Body of pancreas (tissue), 4 donors: ENCODE results near the gene TBXA2R. TPM values are rescaled to one million over a fixed set of nuclear protein-coding genes. Genes with fewer than 3 reads are reported as not detected.

ENCODE experiments used
- ATAC-seq: fragments of 150-250 bp; one replicate; pipeline ENCODE4 v1.9.1; 2016
- DNase-seq, 4 donors: peaks; one replicate each; pipeline ENCODE4 v3.0.0-alpha.2; 2019
- H3K27ac ChIP-seq, 4 donors: fragments of 200-600 bp; sonication (generic); 1 replicate in 3 of 4; 2 replicates in 1 of 4; pipeline versions ENCODE4 v1.5.1 to v1.6.1; 2016 to 2019; ENCODE audit warnings: mild to moderate bottlenecking in 1 of 4, mixed read lengths in 1 of 4, moderate library complexity in 1 of 4
- H3K27me3 ChIP-seq, 2 donors: fragments of 200-600 bp; sonication (generic); one replicate each; pipeline ENCODE4 v1.6.0; 2016; ENCODE audit warnings: mild to moderate bottlenecking in 1 of 2
- H3K36me3 ChIP-seq, 2 donors: fragments of 200-600 bp; sonication (generic); replicated peaks in 1 of 2; 2 replicates each; pipeline ENCODE4 v1.5.1; 2016; ENCODE audit warnings: low read depth in 2 of 2; ENCODE audit not compliant: insufficient read depth in 1 of 2
- H3K4me1 ChIP-seq: fragments of 200-600 bp; sonication (generic); one replicate; pipeline ENCODE4 v1.6.0; 2016
- H3K4me3 ChIP-seq, 2 donors: fragments of 200-600 bp; sonication (generic); 1 replicate in 1 of 2; 2 replicates in 1 of 2; pipeline ENCODE4 v1.5.1; 2016 to 2019
- H3K9me3 ChIP-seq, 3 donors: fragments of 200-600 bp; sonication (generic); 1 replicate in 2 of 3; 2 replicates in 1 of 3; pipeline ENCODE4 v1.5.1; 2016
- CTCF ChIP-seq, 7 experiments: fragments of 450-650 bp in 4 of 7; fragments of 200-600 bp in 3 of 7; sonication (generic) in 3 of 7; IDR thresholded peaks; one replicate each; pipeline ENCODE4 v1.5.1; 2016 to 2019; ENCODE audit warnings: antibody characterized with exemption in 7 of 7
- POLR2A ChIP-seq, 3 donors: fragments of 450-650 bp; IDR thresholded peaks; one replicate each; pipeline ENCODE4 v1.6.1; 2016; ENCODE audit warnings: antibody characterized with exemption in 3 of 3, mild to moderate bottlenecking in 2 of 3
- WGBS, 2 donors: methylation state at CpG; one replicate each; pipeline ENCODE4 v1.1.5; 2017; 5-methylcytosine and 5-hydroxymethylcytosine counted together
- intact Hi-C: fragments of 100-400 bp; cut with DNase I; formaldehyde crosslinking; loops from one replicate; pipeline ENCODE4 v1.15.1; 2023
- total RNA-seq, 2 donors: library from RNA; depleted of rRNA; stranded (reverse); fragments of >200 nt; gene quantifications; one replicate each; pipeline ENCODE4 v1.1.0, GENCODE V29; 2016

The TBXA2R gene
- total RNA-seq, 2 donors from 2014 or later = 0.52 to 3.0 TPM

DNA sequence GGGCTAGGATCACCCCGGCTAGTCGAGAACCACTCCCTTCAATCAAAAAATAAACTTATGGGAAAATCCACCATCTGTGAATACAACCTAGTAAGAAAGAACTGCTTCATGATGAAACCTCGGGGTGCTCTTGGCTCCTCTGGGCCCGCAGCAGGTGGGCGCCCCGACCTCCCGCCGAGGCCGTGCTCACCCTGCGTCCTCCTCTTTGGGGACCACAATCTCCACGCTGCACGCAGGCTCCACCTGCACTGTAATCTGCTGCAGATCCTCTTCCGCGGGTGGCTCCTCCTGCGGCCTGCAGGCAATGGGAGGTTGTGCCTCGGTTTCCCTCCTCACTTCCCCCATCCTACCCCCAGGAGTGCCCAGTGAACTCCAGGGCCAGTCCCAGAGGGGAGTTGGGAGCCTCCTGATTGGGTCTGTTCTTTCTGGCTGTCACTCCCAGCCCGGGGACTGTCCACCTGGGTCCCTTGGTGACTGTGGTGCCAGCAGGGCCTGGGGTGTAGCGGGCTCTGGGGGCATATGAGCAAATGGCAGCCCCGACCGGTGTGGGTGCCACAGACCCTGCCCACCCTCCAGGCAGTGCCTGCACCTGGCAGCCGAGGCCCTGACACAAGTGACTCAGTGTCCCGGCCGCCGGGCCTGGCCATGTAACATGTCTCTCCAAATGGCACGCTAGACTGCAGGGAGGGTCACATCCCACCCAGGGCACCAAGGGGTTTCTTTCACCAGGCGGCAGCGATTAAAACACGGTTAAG lies 35.0 kb upstream of the TBXA2R start:
- 91 to 95% methylated on average over 21 to 27 of the region's 28 CpGs for WGBS, 2 donors
- Histone ChIP-seq H3K9me3 (no peaks in the 10 kb centered on the region), H3K27me3 (no peaks in the 10 kb centered on the region), H3K36me3 (peaks cover 0 to 8% of the 10 kb centered on the region in 2 donors), H3K4me1 (no peaks in the 10 kb centered on the region), H3K27ac (no peak overlapping the region), H3K4me3 (no peak overlapping the region)
- TF ChIP-seq POLR2A (IDR thresholded peaks at IDR 0.05) = no peak
- DNase-seq = no peak
- intact Hi-C loops = no loop called here
- no peak for ATAC-seq

- TF ChIP-seq CTCF (IDR thresholded peaks at IDR 0.05) (no peak), POLR2A (IDR thresholded peaks at IDR 0.05) (no peak)
- no peak for DNase-seq
- Histone ChIP-seq H3K4me1 (no peaks in the 10 kb centered on the region), H3K4me3 (no peak overlapping the region), H3K27ac (no peak overlapping the region), H3K36me3 (peaks cover 0 to 6% of the 10 kb centered on the region in 2 donors), H3K27me3 (no peaks in the 10 kb centered on the region), H3K9me3 (no peaks in the 10 kb centered on the region)
- WGBS, 2 donors = 96 to 98% methylated on average over 12 to 13 of the region's 13 CpGs
- intact Hi-C loops = no loop called here
- no peak for ATAC-seq
Measured at GRCh38 chr19:3639479-3639878, 32.8 kb upstream of the TBXA2R start.

DNA sequence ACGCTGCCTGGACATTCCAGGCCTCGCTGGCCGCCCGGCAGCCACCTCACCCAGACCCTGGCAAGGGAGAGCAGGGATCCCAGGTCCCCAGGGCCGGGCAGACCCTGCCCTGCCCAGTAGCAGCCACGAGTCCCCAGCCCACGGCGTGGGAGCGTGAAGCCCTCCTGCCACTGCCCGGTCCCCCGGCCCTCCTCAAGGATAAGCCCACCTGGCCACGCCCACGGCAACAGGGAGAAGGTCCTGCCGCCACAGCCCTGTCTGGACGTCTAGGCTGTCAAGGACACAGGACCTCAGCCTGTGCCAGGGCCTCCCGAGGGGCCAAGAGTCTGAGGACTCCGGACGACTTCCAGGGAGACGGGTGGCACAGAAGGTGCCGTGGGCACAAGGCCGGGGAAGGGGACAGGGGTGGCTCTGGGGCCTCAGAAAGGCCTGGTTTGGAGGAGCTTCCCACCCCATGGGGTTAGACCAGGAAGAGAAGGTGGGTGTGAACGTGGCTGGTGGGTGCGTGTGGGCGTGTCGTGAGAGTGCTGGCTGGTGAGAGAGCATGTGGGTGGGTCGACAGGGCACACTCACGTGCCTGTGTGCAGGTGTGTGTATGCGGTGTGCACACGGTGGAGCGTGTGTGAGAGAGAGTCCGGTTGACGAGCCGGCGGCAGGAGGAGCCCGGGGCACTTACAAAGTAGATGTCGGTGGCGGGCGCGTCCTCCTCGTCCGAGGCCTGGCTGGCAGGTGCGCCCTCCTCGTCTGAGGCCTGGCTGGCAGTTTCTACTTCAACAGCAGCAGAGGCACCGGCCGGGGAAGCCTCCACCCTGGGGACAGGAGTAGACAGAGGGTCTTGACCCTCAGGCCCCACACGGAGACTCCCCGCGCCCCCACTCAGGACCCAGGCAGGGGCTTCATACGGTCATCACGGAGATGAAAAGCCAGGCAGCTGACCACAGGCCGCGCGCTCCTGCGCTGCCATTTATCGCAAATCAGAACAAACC lies 31.8 kb upstream of the TBXA2R start:
- intact Hi-C loops = no loop called here
- Histone ChIP-seq H3K4me3 (no peak overlapping the region), H3K36me3 (peaks cover 0 to 6% of the 10 kb centered on the region in 2 donors), H3K4me1 (no peaks in the 10 kb centered on the region), H3K27ac (no peak overlapping the region), H3K9me3 (no peaks in the 10 kb centered on the region), H3K27me3 (no peaks in the 10 kb centered on the region)
- ATAC-seq = no peak
- TF ChIP-seq POLR2A (IDR thresholded peaks at IDR 0.05) = no peak
- TF ChIP-seq CTCF (IDR thresholded peaks at IDR 0.05) = no peak
- DNase-seq = no peak
- WGBS, 2 donors = 82 to 88% methylated on average over 26 to 47 of the region's 55 CpGs

GRCh38 chr19:3637621-3638020 lies 30.9 kb upstream of the TBXA2R start:
- no peak for TF ChIP-seq POLR2A (IDR thresholded peaks at IDR 0.05)
- TF ChIP-seq CTCF (IDR thresholded peaks at IDR 0.05) = no peak
- no peaks in the 10 kb centered on the region for H3K27me3 ChIP-seq
- DNase-seq (no peak), ATAC-seq (no peak)
- H3K4me3 ChIP-seq = no peak overlapping the region
- H3K36me3 ChIP-seq = peaks cover 0 to 5% of the 10 kb centered on the region in 2 donors
- H3K9me3 ChIP-seq = no peaks in the 10 kb centered on the region
- H3K27ac ChIP-seq = no peak overlapping the region
- intact Hi-C loops = no loop called here
- 93 to 94% methylated on average over 14 to 20 of the region's 23 CpGs for WGBS, 2 donors
- H3K4me1 ChIP-seq = no peaks in the 10 kb centered on the region

- Histone ChIP-seq H3K36me3 (peaks cover 0 to 5% of the 10 kb centered on the region in 2 donors), H3K27me3 (no peaks in the 10 kb centered on the region), H3K4me1 (no peaks in the 10 kb centered on the region), H3K4me3 (no peak overlapping the region), H3K27ac (no peak overlapping the region), H3K9me3 (no peaks in the 10 kb centered on the region)
- 89% methylated on average over 12 of the region's 20 CpGs; no CpG with 5 or more reads in 1 of the 2 donors for WGBS, 2 donors
- no peak for DNase-seq
- intact Hi-C loops = no loop called here
- TF ChIP-seq POLR2A (IDR thresholded peaks at IDR 0.05) (no peak), CTCF (IDR thresholded peaks at IDR 0.05) (no peak)
- no peak for ATAC-seq
Measured at GRCh38 chr19:3636962-3637361, 30.3 kb upstream of the TBXA2R start.
